ENCODE results near the gene TM2D1.

The TM2D1 gene

GRCh38 chr1:61647142-61647541, 77.8 kb downstream of the TM2D1 start:
- Histone ChIP-seq H3K4me3 (ENCODE audit: insufficient read depth, low read length, poor library complexity, severe bottlenecking) (no peak overlapping the region), H2AFZ (ENCODE audit: low read depth, low read length, severe bottlenecking) (no peak overlapping the region), H3K9ac (ENCODE audit: low read length) (no peak overlapping the region)

GRCh38 chr1:61645476-61645875, 79.5 kb downstream of the TM2D1 start:
- Histone ChIP-seq H3K36me3 (ENCODE audit: low read length) (no peaks in the 10 kb centered on the region), H3F3A (ENCODE audit: insufficient read depth) (no peaks in the 10 kb centered on the region), H3K27me3 (ENCODE audit: low read length) (no peaks in the 10 kb centered on the region), H3K4me2 (ENCODE audit: low read depth, low read length, poor library complexity, severe bottlenecking) (no peak overlapping the region), H3K79me2 (ENCODE audit: insufficient read depth, low read length) (no peaks in the 10 kb centered on the region), H4K20me1 (ENCODE audit: low read depth, low read length) (no peaks in the 10 kb centered on the region), H3K9ac (ENCODE audit: low read length) (no peak overlapping the region), H3K9me2 (replicated peaks; ENCODE audit: insufficient read depth, low read length) (no peaks in the 10 kb centered on the region), H3K4me3 (ENCODE audit: insufficient read depth, low read length, poor library complexity, severe bottlenecking) (no peak overlapping the region), H2AFZ (ENCODE audit: low read depth, low read length, severe bottlenecking) (no peak overlapping the region), H3K27ac (ENCODE audit: low read depth, low read length) (no peak overlapping the region), H3K9me3 (ENCODE audit: insufficient read depth, low read length) (no peaks in the 10 kb centered on the region)
- TF ChIP-seq EZH2phosphoT487 (conservative IDR thresholded peaks at IDR 0.05; ENCODE audit: low read length) (no peak), CTCF (IDR thresholded peaks at IDR 0.05; ENCODE audit: insufficient read depth, low read length, poor library complexity, severe bottlenecking) (no peak)

More at GRCh38 chr1:61647142-61647541, 77.8 kb downstream of the TM2D1 start:
- Histone ChIP-seq H3K27me3 (ENCODE audit: low read length) (no peaks in the 10 kb centered on the region), H3K9me2 (replicated peaks; ENCODE audit: insufficient read depth, low read length) (no peaks in the 10 kb centered on the region), H3K4me2 (ENCODE audit: low read depth, low read length, poor library complexity, severe bottlenecking) (no peak overlapping the region), H3F3A (ENCODE audit: insufficient read depth) (no peaks in the 10 kb centered on the region), H3K79me2 (ENCODE audit: insufficient read depth, low read length) (no peaks in the 10 kb centered on the region), H3K9me3 (ENCODE audit: insufficient read depth, low read length) (no peaks in the 10 kb centered on the region), H4K20me1 (ENCODE audit: low read depth, low read length) (no peaks in the 10 kb centered on the region), H3K36me3 (ENCODE audit: low read length) (no peaks in the 10 kb centered on the region), H3K27ac (ENCODE audit: low read depth, low read length) (no peak overlapping the region)
- TF ChIP-seq CTCF (IDR thresholded peaks at IDR 0.05; ENCODE audit: insufficient read depth, low read length, poor library complexity, severe bottlenecking) (no peak), EZH2phosphoT487 (conservative IDR thresholded peaks at IDR 0.05; ENCODE audit: low read length) (no peak)

- Histone ChIP-seq H3K9ac (ENCODE audit: low read length) (no peak overlapping the region), H3K36me3 (ENCODE audit: low read length) (no peaks in the 10 kb centered on the region), H3K9me3 (ENCODE audit: insufficient read depth, low read length) (no peaks in the 10 kb centered on the region), H4K20me1 (ENCODE audit: low read depth, low read length) (no peaks in the 10 kb centered on the region), H3K27me3 (ENCODE audit: low read length) (no peaks in the 10 kb centered on the region), H2AFZ (ENCODE audit: low read depth, low read length, severe bottlenecking) (no peak overlapping the region), H3K4me2 (ENCODE audit: low read depth, low read length, poor library complexity, severe bottlenecking) (no peak overlapping the region), H3K4me3 (ENCODE audit: insufficient read depth, low read length, poor library complexity, severe bottlenecking) (no peak overlapping the region), H3K27ac (ENCODE audit: low read depth, low read length) (no peak overlapping the region), H3K79me2 (ENCODE audit: insufficient read depth, low read length) (no peaks in the 10 kb centered on the region), H3F3A (ENCODE audit: insufficient read depth) (no peaks in the 10 kb centered on the region), H3K9me2 (replicated peaks; ENCODE audit: insufficient read depth, low read length) (no peaks in the 10 kb centered on the region)
- TF ChIP-seq CTCF (IDR thresholded peaks at IDR 0.05; ENCODE audit: insufficient read depth, low read length, poor library complexity, severe bottlenecking) (no peak), EZH2phosphoT487 (conservative IDR thresholded peaks at IDR 0.05; ENCODE audit: low read length) (no peak)
Observed at GRCh38 chr1:61644303-61644702, 80.6 kb downstream of the TM2D1 start.

All from SU-DHL-6 (cell line).